GM21381 (cell line): ENCODE results near the gene P2RX4.
A peak's percentile ranks its signal among the peaks of the same experiment; 100 is the strongest.
"Not testable (repeated sequence)": the region's sequence is repeated elsewhere in the genome, so short reads cannot be mapped to it uniquely, and the experiment has no call there.

Source experiments
- ATAC-seq: cut with Tn5 transposase; IDR thresholded peaks from one replicate; pipeline ENCODE4 v1.9.1; 2021; ENCODE audit warnings: mild to moderate bottlenecking, moderate library complexity; ENCODE audit not compliant: unreplicated experiment

The P2RX4 gene

GRCh38 chr12:121240484-121241101 lies 30.7 kb downstream of the P2RX4 start:
- ATAC-seq, result no peak

- no peak for ATAC-seq
Observed at GRCh38 chr12:121241156-121241970, 31.4 kb downstream of the P2RX4 start.

- no peak for ATAC-seq
Observed at GRCh38 chr12:121245031-121245430, 35.1 kb downstream of the P2RX4 start.

GRCh38 chr12:121245951-121246350 lies 36.0 kb downstream of the P2RX4 start:
- no peak for ATAC-seq

GRCh38 chr12:121246893-121247557 lies 37.1 kb downstream of the P2RX4 start:
- ATAC-seq, result no peak

- peak; percentile 87 for ATAC-seq
Observed at GRCh38 chr12:121248622-121249021, 38.7 kb downstream of the P2RX4 start.

- no peak for ATAC-seq
Observed at GRCh38 chr12:121250359-121250758, 40.4 kb downstream of the P2RX4 start.

- no peak for ATAC-seq
Observed at GRCh38 chr12:121251838-121252237, 41.9 kb downstream of the P2RX4 start.

GRCh38 chr12:121252712-121253345 lies 42.9 kb downstream of the P2RX4 start:
- no peak for ATAC-seq

- ATAC-seq, result no peak
Observed at GRCh38 chr12:121253638-121254335, 43.9 kb downstream of the P2RX4 start.

- no peak for ATAC-seq
Observed at GRCh38 chr12:121255433-121255832, 45.5 kb downstream of the P2RX4 start.

- ATAC-seq, result not testable (repeated sequence)
Observed at GRCh38 chr12:121257704-121258449, 47.9 kb downstream of the P2RX4 start.

- ATAC-seq, result no peak
Observed at GRCh38 chr12:121259074-121259473, 49.1 kb downstream of the P2RX4 start.

- ATAC-seq, result no peak
Observed at GRCh38 chr12:121260091-121260490, 50.2 kb downstream of the P2RX4 start.

GRCh38 chr12:121261398-121261797 lies 51.5 kb downstream of the P2RX4 start:
- ATAC-seq, result no peak

- ATAC-seq, result no peak
Observed at GRCh38 chr12:121263206-121263935, 53.4 kb downstream of the P2RX4 start.

GRCh38 chr12:121264135-121264534 lies 54.2 kb downstream of the P2RX4 start:
- no peak for ATAC-seq

GRCh38 chr12:121264951-121265515 lies 55.1 kb downstream of the P2RX4 start:
- no peak for ATAC-seq

- ATAC-seq, result no peak
Observed at GRCh38 chr12:121267822-121268221, 57.9 kb downstream of the P2RX4 start.
